Measurements from ENCODE around the gene DLD.
"Not testable (repeated sequence)": the region's sequence is repeated elsewhere in the genome, so short reads cannot be mapped to it uniquely, and the experiment has no call there.

DLD gene

GRCh38 chr7:107890962-107891635 is at the start of gene DLD:
Gene DLD, plus strand, starts transcription at chr7:107891183. Its CDS starts 68 bp downstream, at chr7:107891251.
- DNase-seq (ENCODE audit: low read depth, low spot score), result peak; percentile 73

DNA sequence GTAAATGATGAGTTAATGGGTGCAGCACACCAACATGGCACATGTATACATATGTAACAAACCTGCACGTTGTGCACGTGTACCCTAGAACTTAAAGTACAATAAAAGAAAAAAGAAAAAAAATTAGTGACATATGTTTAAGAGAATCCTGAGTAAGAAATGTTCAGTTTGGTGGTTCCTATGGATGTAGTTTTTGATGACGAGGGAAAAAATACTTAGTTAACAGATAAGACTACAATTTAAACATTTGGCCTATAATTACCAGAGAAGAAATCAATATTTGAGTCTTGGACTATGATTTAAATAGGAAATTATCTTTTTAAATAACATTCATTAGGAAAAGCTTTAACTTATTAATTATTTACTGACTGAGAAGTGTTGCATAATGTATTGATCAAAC is 48.8 kb upstream of the DLD start:
- DNase-seq (ENCODE audit: low read depth, low spot score), result no peak

- DNase-seq (ENCODE audit: low read depth, low spot score), result no peak
These were observed 47.8 kb upstream of the DLD start for GRCh38 chr7:107843184-107843583.

GRCh38 chr7:107846324-107846723 is 44.7 kb upstream of the DLD start:
- DNase-seq (ENCODE audit: low read depth, low spot score), result no peak

DNA sequence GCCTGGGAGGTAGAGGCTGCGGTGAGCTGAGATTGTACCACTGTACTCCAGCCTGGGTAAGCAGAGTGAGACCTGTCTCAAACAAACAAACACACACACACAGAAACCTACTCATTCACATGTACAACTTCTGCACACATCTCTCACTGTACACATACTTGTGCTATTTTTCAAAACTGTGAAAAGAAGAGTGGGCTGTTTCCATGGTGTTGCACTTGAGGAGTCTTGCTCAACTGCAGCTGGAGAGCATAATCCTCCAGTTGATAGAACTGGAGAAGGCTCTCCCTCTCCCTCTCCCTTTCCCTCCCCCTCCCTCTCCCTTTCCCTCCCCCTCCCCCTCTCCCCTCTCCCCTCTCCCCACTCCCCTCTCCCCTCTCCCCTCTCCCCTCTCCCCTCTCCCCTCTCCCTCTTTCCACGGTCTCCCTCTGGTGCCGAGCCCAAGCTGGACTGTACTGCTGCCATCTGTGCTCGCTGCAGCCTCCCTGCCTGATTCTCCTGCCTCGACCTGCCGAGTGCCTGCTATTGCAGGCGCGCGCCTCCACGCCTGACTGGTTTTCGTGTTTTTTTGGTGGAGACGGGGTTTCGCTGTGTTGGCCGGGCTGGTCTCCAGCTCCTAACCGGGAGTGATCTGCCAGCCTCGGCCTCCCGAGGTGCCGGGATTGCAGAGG is 43.7 kb upstream of the DLD start:
- no peak for DNase-seq (ENCODE audit: low read depth, low spot score)

DNA sequence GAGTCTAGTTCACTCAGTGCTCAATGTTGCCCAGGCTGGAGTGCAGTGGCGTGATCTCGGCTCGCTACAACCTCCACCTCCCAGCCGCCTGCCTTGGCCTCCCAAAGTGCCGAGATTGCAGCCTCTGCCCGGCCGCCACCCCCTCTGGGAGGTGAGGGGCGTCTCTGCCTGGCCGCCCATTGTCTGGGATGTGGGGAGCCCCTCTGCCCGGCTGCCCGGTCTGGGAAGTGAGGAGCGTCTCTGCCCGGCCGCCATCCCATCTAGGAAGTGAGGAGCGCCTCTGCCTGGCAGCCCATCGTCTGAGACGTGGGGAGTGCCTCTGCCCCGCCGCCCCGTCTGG is 43.2 kb upstream of the DLD start:
- not testable (repeated sequence) for DNase-seq (ENCODE audit: low read depth, low spot score)

- not testable (repeated sequence) for DNase-seq (ENCODE audit: low read depth, low spot score)
These were observed 42.8 kb upstream of the DLD start for GRCh38 chr7:107848211-107848610.

DNA sequence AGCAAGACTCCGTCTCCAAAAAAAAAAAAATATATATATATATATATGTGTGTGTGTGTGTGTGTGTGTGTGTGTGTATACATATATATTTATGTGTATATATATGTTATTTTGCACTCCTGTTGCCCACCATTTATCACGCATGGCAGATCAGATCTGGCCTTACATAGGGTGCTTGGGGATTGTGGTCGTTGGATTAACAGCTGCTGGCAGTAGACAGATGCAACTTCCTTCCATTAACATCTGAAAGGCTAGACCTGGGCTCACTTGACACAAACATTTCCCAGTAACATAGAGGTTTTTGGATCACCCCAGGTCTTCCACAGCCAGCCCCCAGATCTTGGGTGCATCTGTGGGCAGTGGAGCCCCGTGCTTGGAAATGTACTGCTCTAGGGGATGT is 40.8 kb upstream of the DLD start:
- DNase-seq (ENCODE audit: low read depth, low spot score), result no peak

GRCh38 chr7:107850643-107851042 is 40.3 kb upstream of the DLD start:
- no peak for DNase-seq (ENCODE audit: low read depth, low spot score)

- DNase-seq (ENCODE audit: low read depth, low spot score), result no peak
These were observed 36.5 kb upstream of the DLD start for GRCh38 chr7:107854454-107854853.

GRCh38 chr7:107854989-107855388 is 36.0 kb upstream of the DLD start:
- DNase-seq (ENCODE audit: low read depth, low spot score), result no peak

DNA sequence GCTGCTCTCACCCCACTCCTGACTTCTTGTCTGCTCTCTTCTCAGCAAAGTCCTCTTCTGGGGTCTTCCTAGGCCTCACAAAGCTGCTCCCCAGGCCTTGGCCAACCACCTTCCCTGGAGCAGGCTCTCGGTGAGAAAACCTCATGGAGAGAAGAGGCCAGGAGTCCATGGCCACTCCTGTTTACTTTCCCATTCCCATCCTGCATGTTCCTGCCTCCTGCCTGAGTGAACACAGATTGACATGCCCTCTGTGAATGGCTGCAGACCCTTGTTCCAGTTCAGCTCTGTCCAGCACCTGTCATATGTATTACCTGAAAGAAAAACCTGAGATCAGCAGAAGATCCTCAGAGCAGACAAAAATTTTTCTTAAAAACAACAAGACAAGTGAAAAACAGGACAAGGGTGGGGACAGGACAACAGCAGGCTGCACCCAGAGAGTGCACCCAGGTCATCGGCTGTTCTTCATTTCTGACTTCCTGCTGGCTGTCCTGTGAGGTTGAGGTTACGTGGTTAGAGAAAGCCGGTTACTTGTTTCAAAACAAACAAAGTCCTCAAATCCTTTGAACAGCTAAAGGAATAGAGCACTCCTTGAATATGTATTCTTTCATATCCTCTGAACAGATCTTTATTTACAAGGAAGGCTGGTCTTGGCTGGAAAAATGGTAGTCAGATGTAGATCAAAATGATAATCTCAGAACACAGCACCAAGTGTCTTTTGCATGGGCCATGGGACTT is 34.0 kb upstream of the DLD start:
- DNase-seq (ENCODE audit: low read depth, low spot score), result no peak

GRCh38 chr7:107857541-107857912 is 33.5 kb upstream of the DLD start:
- no peak for DNase-seq (ENCODE audit: low read depth, low spot score)

DNA sequence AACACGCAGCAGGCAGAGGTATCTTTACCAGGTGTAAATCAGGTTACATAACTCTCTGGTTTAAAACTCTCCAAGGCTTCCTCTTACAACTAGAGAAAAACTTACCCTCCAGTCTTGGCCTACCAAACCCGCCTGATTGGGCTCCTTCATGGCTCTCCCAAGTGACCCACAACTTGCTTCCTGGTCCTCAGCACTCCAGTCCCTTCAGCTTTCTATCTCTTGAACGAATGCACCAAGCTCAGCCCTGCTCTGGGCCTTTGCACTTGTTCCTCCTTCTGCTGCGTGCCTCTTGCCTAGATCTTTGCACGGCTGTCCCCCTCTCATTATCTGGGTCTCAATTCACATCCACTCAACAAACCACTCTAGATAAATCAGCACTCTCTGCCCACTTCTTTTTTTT is 32.7 kb upstream of the DLD start:
- no peak for DNase-seq (ENCODE audit: low read depth, low spot score)

DNA sequence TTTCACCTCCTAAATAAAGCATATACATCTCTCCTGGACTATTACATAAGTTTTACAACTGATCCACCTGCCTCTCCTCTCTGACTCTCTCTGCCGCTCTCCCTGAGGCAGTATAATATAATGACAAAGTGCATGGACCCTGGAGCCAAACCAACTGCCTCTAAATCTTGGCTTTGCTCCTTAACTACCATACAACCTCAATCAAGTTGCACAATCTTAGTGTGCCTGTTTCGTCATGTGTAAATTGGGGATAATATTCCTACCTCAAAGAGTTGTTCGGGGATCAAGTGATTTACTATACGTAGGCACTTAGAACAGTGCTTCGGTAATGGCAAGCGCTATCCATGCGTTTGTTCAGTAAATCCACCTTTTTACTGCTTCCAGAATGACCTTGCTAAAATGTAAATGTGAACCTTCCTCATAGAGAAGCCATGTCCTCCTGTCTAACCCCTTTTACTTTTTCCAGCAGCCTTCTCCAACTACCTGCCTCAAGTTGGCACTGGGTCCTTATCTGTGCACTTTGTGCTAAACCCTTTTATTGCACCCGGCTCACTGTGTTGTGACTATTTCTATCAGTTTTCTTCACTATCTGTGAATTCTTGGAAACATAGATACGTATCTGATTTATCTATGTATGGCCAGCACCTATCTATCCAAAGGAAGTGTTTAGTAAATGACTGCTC is 30.6 kb upstream of the DLD start:
- DNase-seq (ENCODE audit: low read depth, low spot score), result no peak

GRCh38 chr7:107860981-107861652 is 29.9 kb upstream of the DLD start:
- DNase-seq (ENCODE audit: low read depth, low spot score), result no peak

- no peak for DNase-seq (ENCODE audit: low read depth, low spot score)
These were observed 24.8 kb upstream of the DLD start for GRCh38 chr7:107865956-107866775.

- DNase-seq (ENCODE audit: low read depth, low spot score), result no peak
These were observed 23.0 kb upstream of the DLD start for GRCh38 chr7:107867858-107868466.

- DNase-seq (ENCODE audit: low read depth, low spot score), result no peak
These were observed 20.5 kb upstream of the DLD start for GRCh38 chr7:107870427-107871000.

DNA sequence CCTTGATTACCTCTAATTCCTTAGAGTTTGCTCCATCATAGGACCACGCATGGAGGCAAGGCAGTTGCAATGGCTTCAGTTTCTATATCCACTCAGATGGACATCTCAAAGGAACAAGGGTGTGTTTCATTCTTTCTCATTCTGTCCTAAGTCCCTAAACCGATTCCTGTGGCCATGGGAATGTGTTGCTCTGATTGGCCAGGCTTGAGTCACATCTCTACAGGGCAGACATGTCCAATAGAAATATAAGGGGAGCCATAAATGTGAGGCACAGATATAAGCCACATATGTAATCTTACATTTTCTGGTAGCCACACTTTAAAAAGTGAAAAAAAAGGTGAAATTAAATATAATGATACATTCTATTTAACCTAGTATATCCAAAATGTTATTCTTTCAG is 16.9 kb upstream of the DLD start:
- DNase-seq (ENCODE audit: low read depth, low spot score), result no peak
